Aortic smooth muscle cell (primary cell): Measurements from ENCODE around the gene MPHOSPH6. TPM values are rescaled to one million over a fixed set of nuclear protein-coding genes. Genes with fewer than 3 reads are reported as not detected.

ENCODE experiments used
- total RNA-seq: library from RNA; depleted of rRNA; stranded (reverse); fragments of >200 nt; gene quantifications from 2 replicates; pipeline ENCODE4 v1.2.3, GENCODE V29; 2014

The MPHOSPH6 gene, protein sequence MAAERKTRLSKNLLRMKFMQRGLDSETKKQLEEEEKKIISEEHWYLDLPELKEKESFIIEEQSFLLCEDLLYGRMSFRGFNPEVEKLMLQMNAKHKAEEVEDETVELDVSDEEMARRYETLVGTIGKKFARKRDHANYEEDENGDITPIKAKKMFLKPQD
- 20.2 and 21.1 TPM in 2 replicates for total RNA-seq

DNA sequence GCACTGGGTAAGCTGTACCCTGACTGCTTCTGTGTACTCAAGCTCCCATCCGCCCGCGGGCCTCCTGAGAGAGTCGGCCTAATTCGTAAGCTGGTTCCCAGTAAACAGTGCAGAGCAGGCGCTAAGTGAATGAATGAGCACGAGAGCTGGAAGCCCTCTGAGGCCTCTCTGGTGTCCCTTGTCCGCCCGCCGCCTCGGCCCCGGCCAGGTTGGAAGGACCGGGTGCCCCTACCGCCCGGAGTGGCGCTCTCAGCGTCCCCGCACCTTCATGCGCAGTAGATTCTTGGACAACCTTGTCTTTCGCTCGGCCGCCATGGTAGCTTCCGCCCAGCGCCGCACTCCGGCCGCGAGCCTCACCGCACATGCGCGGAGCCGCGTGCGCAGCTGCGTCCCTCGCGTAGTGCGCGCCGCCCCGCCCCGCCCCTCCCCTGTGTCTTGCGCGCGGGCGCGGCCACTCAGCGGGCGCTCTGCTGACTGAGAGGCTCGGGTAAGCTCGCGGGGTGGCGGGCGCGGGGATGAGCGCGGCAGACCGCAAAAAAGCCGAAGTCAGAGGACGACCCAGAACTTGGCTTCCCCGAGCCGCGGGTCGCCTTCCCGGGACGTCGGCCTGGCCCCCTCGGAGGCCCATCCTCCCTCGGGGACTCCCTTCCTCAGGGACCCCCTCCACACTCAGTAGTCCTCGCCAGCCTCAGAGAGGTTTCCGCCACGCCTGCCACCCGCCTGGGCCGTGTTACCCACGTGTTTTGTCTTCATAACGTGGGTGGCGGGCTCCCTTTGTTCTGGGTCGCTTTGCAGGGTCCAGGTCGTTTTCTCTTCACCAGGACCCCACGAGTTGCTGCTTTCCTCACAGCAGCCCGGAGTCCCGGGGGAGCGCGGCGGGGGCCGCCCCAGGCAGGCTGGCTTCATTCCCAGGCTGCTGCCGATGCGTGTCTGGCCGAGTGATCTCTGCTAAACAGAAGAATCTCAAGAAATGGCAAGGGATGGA, at the start of gene MPHOSPH6:
Gene MPHOSPH6 (minus strand): TSS at position 364 of the 985 bp plus-strand sequence. CDS start 49 bp downstream, at position 315.

Other genes starting within 250 kb of the MPHOSPH6 start
- under 0.01 TPM in 2 replicates for gene SDR42E1, start 158.8 kb downstream of the MPHOSPH6 start, total RNA-seq
- 0.26 and 0.68 TPM in 2 replicates for gene HSD17B2, start 135.0 kb downstream of the MPHOSPH6 start, total RNA-seq